Keratinocyte (primary cell): ENCODE measurements around the gene IL31. TPM values are rescaled to one million over a fixed set of nuclear protein-coding genes. Genes with fewer than 3 reads are reported as not detected.

ENCODE experiments used
- DNase-seq: peaks from one replicate; pipeline ENCODE4 v3.0.0-alpha.2; 2011; ENCODE audit warnings: low read depth, missing footprints, low spot score
- FAIRE-seq: peaks from 2 replicates; lab custom pipeline; 2011; peaks lifted over from hg19 to GRCh38; lab: Jason Lieb, UNC
- H2AFZ ChIP-seq: 2 replicates; pipeline ENCODE4 v1.6.0; 2012; ENCODE audit warnings: low read length, control low read depth, inconsistent platforms; ENCODE audit not compliant: control insufficient read depth
- H3K27ac ChIP-seq: 2 replicates; pipeline ENCODE4 v1.5.1; 2011; ENCODE audit warnings: low read length; ENCODE audit not compliant: control insufficient read depth, insufficient read depth
- H3K27me3 ChIP-seq: 3 replicates; pipeline ENCODE4 v1.6.0; 2011; ENCODE audit warnings: low read length; ENCODE audit not compliant: control insufficient read depth, insufficient read depth; ENCODE audit errors: extremely low read depth
- H3K36me3 ChIP-seq, 2 experiments: 2 replicates in 1 of 2; 3 replicates in 1 of 2; pipeline ENCODE4 v1.5.1; 2011; ENCODE audit warnings: low read length in 2 of 2, mild to moderate bottlenecking in 1 of 2; ENCODE audit not compliant: control insufficient read depth in 2 of 2, insufficient read depth in 2 of 2; ENCODE audit errors: extremely low read depth in 1 of 2
- H3K4me1 ChIP-seq: 3 replicates; pipeline ENCODE4 v1.5.1; 2011; ENCODE audit warnings: low read length; ENCODE audit not compliant: control insufficient read depth, insufficient read depth; ENCODE audit errors: extremely low read depth
- H3K4me2 ChIP-seq: 3 replicates; pipeline ENCODE4 v1.6.0; 2011; ENCODE audit warnings: low read depth, low read length; ENCODE audit not compliant: control insufficient read depth, insufficient read depth; ENCODE audit errors: extremely low read depth
- H3K4me3 ChIP-seq, 3 experiments: fragments of 200-600 bp in 1 of 3; sonication (generic) in 1 of 3; 2 replicates in 2 of 3; 3 replicates in 1 of 3; pipeline ENCODE4 v1.5.1; 2011 to 2016; ENCODE audit warnings: low read length in 3 of 3, mild to moderate bottlenecking in 3 of 3, control low read depth in 2 of 3, inconsistent platforms in 1 of 3, low read depth in 1 of 3, mixed read lengths in 1 of 3, mixed run types in 1 of 3, moderate library complexity in 1 of 3; ENCODE audit not compliant: control insufficient read depth in 2 of 3, insufficient read depth in 2 of 3; ENCODE audit errors: extremely low read depth in 1 of 3
- H3K79me2 ChIP-seq: 2 replicates; pipeline ENCODE4 v1.6.0; 2012; ENCODE audit warnings: low read length; ENCODE audit not compliant: control insufficient read depth, insufficient read depth
- H3K9ac ChIP-seq: 3 replicates; pipeline ENCODE4 v1.6.0; 2011; ENCODE audit warnings: low read length; ENCODE audit not compliant: control insufficient read depth, insufficient read depth; ENCODE audit errors: extremely low read depth
- H3K9me1 ChIP-seq: 3 replicates; pipeline ENCODE4 v1.6.0; 2011; ENCODE audit warnings: low read length; ENCODE audit not compliant: control insufficient read depth, insufficient read depth; ENCODE audit errors: extremely low read depth
- H3K9me3 ChIP-seq: 2 replicates; pipeline ENCODE4 v1.5.1; 2012; ENCODE audit warnings: low read depth, low read length; ENCODE audit not compliant: control insufficient read depth
- H4K20me1 ChIP-seq: 3 replicates; pipeline ENCODE4 v1.6.0; 2011; ENCODE audit warnings: low read length; ENCODE audit not compliant: control insufficient read depth, insufficient read depth; ENCODE audit errors: extremely low read depth
- EZH2 ChIP-seq: IDR thresholded peaks from one replicate; pipeline ENCODE4 v1.6.1; 2012; ENCODE audit warnings: inconsistent platforms, mild to moderate bottlenecking, low read length, moderate library complexity
- dilution Hi-C: fragments of 300-500 bp; cut with MboI; formaldehyde crosslinking; loops from one replicate; pipeline ENCODE4 v1.7.0; 2020; ENCODE audit warnings: low sequenced_read_pairs; ENCODE audit not compliant: extremely low pct_ligation_motif_present
- polyA plus RNA-seq, 5 experiments: library from polyadenylated mRNA; depleted of rRNA in 3 of 5; stranded (reverse) in 3 of 5; stranded (forward) in 1 of 5; unstranded in 1 of 5; fragments of >200 nt; gene quantifications; 1 replicate in 1 of 5; 2 replicates in 3 of 5; 3 replicates in 1 of 5; pipeline versions ENCODE4 v1.2.1 to v1.2.3, GENCODE V29; 2011 to 2012; ENCODE audit warnings: missing spikeins in 2 of 5, low read depth in 1 of 5, low replicate concordance in 1 of 5
- TF ChIP-seq, protein P1 (sequence below), 3 experiments: IDR thresholded peaks in 1 of 3; conservative IDR thresholded peaks in 1 of 3; optimal IDR thresholded peaks in 1 of 3; 2 replicates in 2 of 3; 3 replicates in 1 of 3; pipeline versions ENCODE3 to v1.5.1; 2011; ENCODE audit warnings: low read length in 3 of 3, mild to moderate bottlenecking in 3 of 3, moderate library complexity in 2 of 3, control low read depth in 1 of 3, inconsistent platforms in 1 of 3; ENCODE audit not compliant: insufficient read depth in 2 of 3; ENCODE audit errors: extremely low read depth in 1 of 3

Gene IL31
- polyA plus RNA-seq, 1 donor (not counting 4 experiments of a cell fraction or from before 2014, with no cell fraction given), result not detected

GRCh38 chr12:122194804-122195203 is 20.8 kb upstream of the IL31 start:
- no peak overlapping the region for H3K4me3 ChIP-seq
- peaks cover 3% of the 10 kb centered on the region for H3K9me3 ChIP-seq
- H3K27me3 ChIP-seq, result no peaks in the 10 kb centered on the region
- no peaks in the 10 kb centered on the region for H3K79me2 ChIP-seq
- no peaks in the 10 kb centered on the region for H4K20me1 ChIP-seq
- dilution Hi-C loops, result no loop called here
- H3K9ac ChIP-seq, result no peak overlapping the region
- no peak overlapping the region for H3K4me2 ChIP-seq
- DNase-seq (no peak), FAIRE-seq (no peak)
- no peak for TF ChIP-seq EZH2
- TF ChIP-seq, protein P1, sequence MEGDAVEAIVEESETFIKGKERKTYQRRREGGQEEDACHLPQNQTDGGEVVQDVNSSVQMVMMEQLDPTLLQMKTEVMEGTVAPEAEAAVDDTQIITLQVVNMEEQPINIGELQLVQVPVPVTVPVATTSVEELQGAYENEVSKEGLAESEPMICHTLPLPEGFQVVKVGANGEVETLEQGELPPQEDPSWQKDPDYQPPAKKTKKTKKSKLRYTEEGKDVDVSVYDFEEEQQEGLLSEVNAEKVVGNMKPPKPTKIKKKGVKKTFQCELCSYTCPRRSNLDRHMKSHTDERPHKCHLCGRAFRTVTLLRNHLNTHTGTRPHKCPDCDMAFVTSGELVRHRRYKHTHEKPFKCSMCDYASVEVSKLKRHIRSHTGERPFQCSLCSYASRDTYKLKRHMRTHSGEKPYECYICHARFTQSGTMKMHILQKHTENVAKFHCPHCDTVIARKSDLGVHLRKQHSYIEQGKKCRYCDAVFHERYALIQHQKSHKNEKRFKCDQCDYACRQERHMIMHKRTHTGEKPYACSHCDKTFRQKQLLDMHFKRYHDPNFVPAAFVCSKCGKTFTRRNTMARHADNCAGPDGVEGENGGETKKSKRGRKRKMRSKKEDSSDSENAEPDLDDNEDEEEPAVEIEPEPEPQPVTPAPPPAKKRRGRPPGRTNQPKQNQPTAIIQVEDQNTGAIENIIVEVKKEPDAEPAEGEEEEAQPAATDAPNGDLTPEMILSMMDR (optimal IDR thresholded peaks at IDR 0.05 in 1 of 3, IDR thresholded peaks at IDR 0.05 in 1 of 3, conservative IDR thresholded peaks at IDR 0.05 in 1 of 3; ENCODE audit: extremely low read depth in 1 of 3, insufficient read depth in 2 of 3, low read length in 3 of 3), result no peak
- H2AFZ ChIP-seq, result no peak overlapping the region
- H3K27ac ChIP-seq, result no peak overlapping the region
- no peaks in the 10 kb centered on the region for H3K9me1 ChIP-seq
- H3K36me3 ChIP-seq, result no peaks in the 10 kb centered on the region
- no peaks in the 10 kb centered on the region for H3K4me1 ChIP-seq

GRCh38 chr12:122192441-122192840 is 18.4 kb upstream of the IL31 start:
- H3K4me2 ChIP-seq, result no peak overlapping the region
- dilution Hi-C loops, result no loop called here
- DNase-seq, result no peak

More at GRCh38 chr12:122192441-122192840, 18.4 kb upstream of the IL31 start:
- TF ChIP-seq, protein P1 (optimal IDR thresholded peaks at IDR 0.05 in 1 of 3, IDR thresholded peaks at IDR 0.05 in 1 of 3, conservative IDR thresholded peaks at IDR 0.05 in 1 of 3; ENCODE audit: extremely low read depth in 1 of 3, insufficient read depth in 2 of 3, low read length in 3 of 3), result no peak
- no peak for TF ChIP-seq EZH2
- Histone ChIP-seq H3K9me1 (no peaks in the 10 kb centered on the region), H3K4me3 (no peak overlapping the region), H2AFZ (no peak overlapping the region), H3K36me3 (no peaks in the 10 kb centered on the region), H3K4me1 (no peaks in the 10 kb centered on the region), H3K27me3 (no peaks in the 10 kb centered on the region), H3K9me3 (peaks cover 3% of the 10 kb centered on the region), H4K20me1 (no peaks in the 10 kb centered on the region), H3K9ac (no peak overlapping the region), H3K79me2 (no peaks in the 10 kb centered on the region), H3K27ac (no peak overlapping the region)
- no peak for FAIRE-seq
